ENCODE results near the gene ARHGAP28. TPM values are rescaled to one million over a fixed set of nuclear protein-coding genes. Genes with fewer than 3 reads are reported as not detected.

The ARHGAP28 gene
- total RNA-seq, 1 experiment from 2014 or later = 9.2 TPM

DNA sequence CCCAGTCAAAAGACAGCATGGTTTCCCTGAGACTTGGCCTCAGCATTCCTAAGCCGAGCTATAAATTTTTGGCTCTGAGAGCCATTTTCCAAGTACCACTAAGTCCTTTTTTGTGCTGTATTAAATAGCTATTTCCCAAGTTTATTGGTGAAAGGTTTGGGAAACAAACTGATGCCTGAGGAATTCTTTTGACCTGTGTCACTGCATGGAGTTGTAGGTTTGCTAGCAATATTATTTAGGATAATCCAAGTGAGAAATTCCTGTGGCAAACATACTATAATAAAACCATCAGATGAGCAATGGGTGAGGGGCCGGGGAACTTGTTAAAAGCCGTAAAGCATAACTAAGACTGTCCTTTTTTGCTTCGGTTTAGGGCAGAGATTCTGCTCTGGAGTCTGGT lies 28.4 kb downstream of the ARHGAP28 start:
- TF ChIP-seq, protein P1, sequence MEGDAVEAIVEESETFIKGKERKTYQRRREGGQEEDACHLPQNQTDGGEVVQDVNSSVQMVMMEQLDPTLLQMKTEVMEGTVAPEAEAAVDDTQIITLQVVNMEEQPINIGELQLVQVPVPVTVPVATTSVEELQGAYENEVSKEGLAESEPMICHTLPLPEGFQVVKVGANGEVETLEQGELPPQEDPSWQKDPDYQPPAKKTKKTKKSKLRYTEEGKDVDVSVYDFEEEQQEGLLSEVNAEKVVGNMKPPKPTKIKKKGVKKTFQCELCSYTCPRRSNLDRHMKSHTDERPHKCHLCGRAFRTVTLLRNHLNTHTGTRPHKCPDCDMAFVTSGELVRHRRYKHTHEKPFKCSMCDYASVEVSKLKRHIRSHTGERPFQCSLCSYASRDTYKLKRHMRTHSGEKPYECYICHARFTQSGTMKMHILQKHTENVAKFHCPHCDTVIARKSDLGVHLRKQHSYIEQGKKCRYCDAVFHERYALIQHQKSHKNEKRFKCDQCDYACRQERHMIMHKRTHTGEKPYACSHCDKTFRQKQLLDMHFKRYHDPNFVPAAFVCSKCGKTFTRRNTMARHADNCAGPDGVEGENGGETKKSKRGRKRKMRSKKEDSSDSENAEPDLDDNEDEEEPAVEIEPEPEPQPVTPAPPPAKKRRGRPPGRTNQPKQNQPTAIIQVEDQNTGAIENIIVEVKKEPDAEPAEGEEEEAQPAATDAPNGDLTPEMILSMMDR (conservative IDR thresholded peaks at IDR 0.05) = no peak
- no peaks in the 10 kb centered on the region for H3K23me2 ChIP-seq (ENCODE audit: insufficient read length, low read depth, low read length, poor library complexity, severe bottlenecking)
- no peak overlapping the region for H4K8ac ChIP-seq (replicated peaks; ENCODE audit: insufficient read length, low read depth, low read length)
- H3K56ac ChIP-seq (ENCODE audit: insufficient read length, low read depth, low read length) = no peak overlapping the region
- no peaks in the 10 kb centered on the region for H3K79me1 ChIP-seq (ENCODE audit: insufficient read depth, low read depth, low read length, poor library complexity, severe bottlenecking)
- H2BK120ac ChIP-seq (ENCODE audit: low read depth, low read length, poor library complexity, severe bottlenecking) = no peak overlapping the region
- no peak overlapping the region for H2AFZ ChIP-seq (ENCODE audit: low read length)
- DNase-seq = no peak
- no peak overlapping the region for H4K91ac ChIP-seq (ENCODE audit: insufficient read length, low read depth, low read length)
- H4K5ac ChIP-seq (ENCODE audit: insufficient read length, low read depth, low read length) = no peak overlapping the region
- Mint-ChIP-seq H3K27me3 (ENCODE audit: low read depth) (no peaks in the 10 kb centered on the region), H3K4me3 (no peak overlapping the region), H3K9me3 (no peaks in the 10 kb centered on the region), H3K36me3 (ENCODE audit: insufficient read depth in 1 of 3, low read depth in 3 of 3) (no peaks in the 10 kb centered on the region), H3K27ac (peak overlapping the region in 1 of 3 experiments; percentile 81; a peak in 2 of 7 replicates), H3K4me1 (peaks cover 48 to 59% of the 10 kb centered on the region in 2 experiments)
- no peak overlapping the region for H3K23ac ChIP-seq (ENCODE audit: insufficient read length, low read depth, low read length)
- peaks cover 3% of the 10 kb centered on the region; the same call in 1 of the 2 replicates for H3K4me1 ChIP-seq (ENCODE audit: insufficient read depth, low read length)
- H3K14ac ChIP-seq (ENCODE audit: insufficient read depth, low read length) = no peak overlapping the region
- no peaks in the 10 kb centered on the region for H3K27me3 ChIP-seq (ENCODE audit: insufficient read depth, low read length)
- no peak overlapping the region for H3K27ac ChIP-seq (ENCODE audit: insufficient read length, low read depth, low read length)
- H2BK12ac ChIP-seq (ENCODE audit: insufficient read length, low read depth, low read length) = no peak overlapping the region
- no peak overlapping the region for H3K18ac ChIP-seq (ENCODE audit: insufficient read length, low read depth, low read length)
- H3K9me3 ChIP-seq (ENCODE audit: control insufficient read depth, low read depth, low read length) = no peaks in the 10 kb centered on the region
- no peak overlapping the region for H2AK5ac ChIP-seq (ENCODE audit: insufficient read length, low read length)
- H3T11ph ChIP-seq (ENCODE audit: low read length) = no peak overlapping the region
- H2BK5ac ChIP-seq (ENCODE audit: insufficient read length, low read length) = no peak overlapping the region
- no peak overlapping the region for H3K4ac ChIP-seq (ENCODE audit: low read depth, low read length)
- H2BK20ac ChIP-seq (ENCODE audit: low read depth, low read length, poor library complexity, severe bottlenecking) = no peak overlapping the region
- no peak overlapping the region for H3K9ac ChIP-seq (ENCODE audit: extremely low read depth, insufficient read length, low read length)
- H2BK15ac ChIP-seq (ENCODE audit: low read depth, low read length) = no peak overlapping the region
- no peaks in the 10 kb centered on the region for H3K79me2 ChIP-seq (ENCODE audit: insufficient read depth, low read length)
- no peaks in the 10 kb centered on the region for H4K20me1 ChIP-seq (ENCODE audit: control insufficient read depth, insufficient read depth, insufficient read length)
- no peak overlapping the region for H3K4me2 ChIP-seq (ENCODE audit: insufficient read depth, insufficient read length, low read length)
- WGBS (ENCODE audit: extremely low coverage, insufficient read length, low lambda C conversion rate) = no CpG with 5 or more reads among the region's 4 CpGs
